IPS DF 6.9 (cell line): Measurements from ENCODE around the gene FN1.
"Not testable (repeated sequence)": the region's sequence is repeated elsewhere in the genome, so short reads cannot be mapped to it uniquely, and the experiment has no call there.

Experiments used
- DNase-seq: peaks from one replicate; pipeline ENCODE4 v3.0.0-alpha.2; 2013; ENCODE audit warnings: low read depth, low spot score
- H3K27ac ChIP-seq: one replicate; pipeline ENCODE4 v1.5.1; 2013; ENCODE audit warnings: low read length, control low read depth
- H3K27me3 ChIP-seq: 2 replicates; pipeline ENCODE4 v1.6.1; 2013; ENCODE audit warnings: mild to moderate bottlenecking, low read length; ENCODE audit not compliant: control insufficient read depth, insufficient read depth
- H3K36me3 ChIP-seq: 2 replicates; pipeline ENCODE4 v1.6.1; 2013; ENCODE audit warnings: low read length; ENCODE audit not compliant: control insufficient read depth, insufficient read depth
- H3K4me1 ChIP-seq: 2 replicates; pipeline ENCODE4 v1.6.1; 2013; ENCODE audit warnings: low read length; ENCODE audit not compliant: control insufficient read depth, insufficient read depth
- H3K4me3 ChIP-seq: 2 replicates; pipeline ENCODE4 v1.5.1; 2013; ENCODE audit warnings: mild to moderate bottlenecking, low read length
- H3K9me3 ChIP-seq: 2 replicates; pipeline ENCODE4 v1.6.1; 2013; ENCODE audit warnings: low read length, inconsistent platforms; ENCODE audit not compliant: control insufficient read depth, insufficient read depth
- WGBS: extraction: QIAGEN DNeasy Blood & Tissue Kit; methylation state at CpG from one replicate; pipeline ENCODE4 v1.1.7; 2013; ENCODE audit warnings: mixed read lengths, missing lambda C conversion rate; ENCODE audit not compliant: insufficient read length, insufficient coverage; 5-methylcytosine and 5-hydroxymethylcytosine counted together

The FN1 gene

GRCh38 chr2:215311625-215312396 lies 124.1 kb downstream of the FN1 start, which contains the start of gene ATIC:
TSS of gene ATIC (plus strand) at chr2:215312059. CDS start at chr2:215312143, 84 bp downstream.
- Histone ChIP-seq H3K27ac (no peak within 1 kb of the TSS), H3K9me3 (no peaks in the 10 kb centered on the region)
- WGBS: no CpG with 5 or more reads among the region's 64 CpGs

GRCh38 chr2:215311259-215311624 lies 124.6 kb downstream of the FN1 start:
- H3K27ac ChIP-seq: not testable (repeated sequence)

More at GRCh38 chr2:215311625-215312396, 124.1 kb downstream of the FN1 start, which contains the start of gene ATIC:
- H3K4me1 ChIP-seq: no peaks in the 10 kb centered on the region
- DNase-seq: peak; percentile 75
- H3K27me3 ChIP-seq: no peaks in the 10 kb centered on the region
- H3K4me3 ChIP-seq: peak within 1 kb of the TSS; percentile 46; the same call in 1 of the 2 replicates
- H3K36me3 ChIP-seq: no peaks in the 10 kb centered on the region; the same call in 1 of the 2 replicates

More at GRCh38 chr2:215311259-215311624, 124.6 kb downstream of the FN1 start:
- not testable (repeated sequence) for H3K27me3 ChIP-seq, H3K36me3 ChIP-seq, H3K4me3 ChIP-seq, H3K9me3 ChIP-seq, DNase-seq, H3K4me1 ChIP-seq
- no CpG with 5 or more reads among the region's 13 CpGs for WGBS
